HG03378 (cell line): Measurements from ENCODE around the gene RAB25.

ENCODE experiments used
- ATAC-seq: cut with Tn5 transposase; IDR thresholded peaks from one replicate; pipeline ENCODE4 v1.9.1; 2021; ENCODE audit warnings: mild to moderate bottlenecking, moderate library complexity; ENCODE audit not compliant: unreplicated experiment

The RAB25 gene

GRCh38 chr1:156100205-156100995 is 39.4 kb downstream of the RAB25 start:
- no peak for ATAC-seq

GRCh38 chr1:156101880-156102279 is 40.9 kb downstream of the RAB25 start:
- ATAC-seq, result no peak

- ATAC-seq, result no peak
These were observed 41.9 kb downstream of the RAB25 start for GRCh38 chr1:156102633-156103511.

GRCh38 chr1:156103521-156103947 is 42.6 kb downstream of the RAB25 start:
- ATAC-seq, result no peak

- no peak for ATAC-seq
These were observed 43.3 kb downstream of the RAB25 start for GRCh38 chr1:156104065-156104810.

- ATAC-seq, result no peak
These were observed 44.2 kb downstream of the RAB25 start for GRCh38 chr1:156104861-156105832.

GRCh38 chr1:156106624-156107488 is 45.9 kb downstream of the RAB25 start:
- no peak for ATAC-seq

GRCh38 chr1:156108057-156108456 is 47.1 kb downstream of the RAB25 start:
- ATAC-seq, result no peak

GRCh38 chr1:156108664-156109241 is 47.8 kb downstream of the RAB25 start:
- ATAC-seq, result no peak

GRCh38 chr1:156110252-156110651 is 49.3 kb downstream of the RAB25 start:
- ATAC-seq, result no peak

- ATAC-seq, result no peak
These were observed 50.5 kb downstream of the RAB25 start for GRCh38 chr1:156111355-156111962.

- no peak for ATAC-seq
These were observed 51.5 kb downstream of the RAB25 start for GRCh38 chr1:156112276-156113137.

- ATAC-seq, result no peak
These were observed 52.5 kb downstream of the RAB25 start for GRCh38 chr1:156113282-156113950.

- ATAC-seq, result peak; percentile 49
These were observed 53.4 kb downstream of the RAB25 start, which contains the start of gene LMNA for GRCh38 chr1:156114101-156114918. Gene LMNA, plus strand, starts transcription at chr1:156114711. Its CDS starts 208 bp downstream, at chr1:156114919.

- no peak for ATAC-seq
These were observed 54.1 kb downstream of the RAB25 start for GRCh38 chr1:156114919-156115513.
